ENCODE measurements around the gene SLC12A8.

SLC12A8 gene

DNA sequence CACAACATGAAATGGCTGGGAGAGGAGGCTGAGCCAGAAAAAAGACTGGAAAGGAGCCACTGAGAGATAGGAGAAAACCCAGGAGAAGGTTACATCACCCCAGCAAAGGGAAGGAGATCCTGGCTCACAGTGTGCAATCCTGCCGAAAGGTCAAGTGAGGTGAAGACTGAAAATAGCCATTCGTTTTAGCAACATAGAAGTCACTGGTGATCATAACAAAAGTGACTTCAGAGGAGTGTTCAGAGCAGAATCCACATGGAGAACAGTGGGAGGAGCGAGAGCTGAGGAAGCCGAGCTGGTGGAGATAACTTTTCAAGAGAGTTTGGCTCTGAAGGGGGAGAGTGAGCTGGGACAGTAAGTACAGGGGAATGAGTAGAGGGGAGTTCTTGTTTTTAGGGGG, 151.4 kb downstream of the SLC12A8 start:
- Histone ChIP-seq H3K27ac (ENCODE audit: low read depth, low read length) (peak overlapping the region; percentile 73), H3K4me1 (ENCODE audit: control insufficient read depth, insufficient read depth, low read length) (peaks cover 53% of the 10 kb centered on the region), H3K36me3 (ENCODE audit: control insufficient read depth, insufficient read depth, low read length) (no peaks in the 10 kb centered on the region), H3K27me3 (ENCODE audit: control insufficient read depth, insufficient read depth, low read length) (no peaks in the 10 kb centered on the region), H3K4me3 (ENCODE audit: low read length) (peak overlapping the region; percentile 33), H3K9ac (ENCODE audit: low read length) (no peak overlapping the region)

- H3K36me3 ChIP-seq (ENCODE audit: control insufficient read depth, insufficient read depth, low read length): no peaks in the 10 kb centered on the region
- H3K9ac ChIP-seq (ENCODE audit: low read length): no peak overlapping the region
- peaks cover 53% of the 10 kb centered on the region for H3K4me1 ChIP-seq (ENCODE audit: control insufficient read depth, insufficient read depth, low read length)
- H3K27me3 ChIP-seq (ENCODE audit: control insufficient read depth, insufficient read depth, low read length): no peaks in the 10 kb centered on the region
- H3K4me3 ChIP-seq (ENCODE audit: low read length): no peak overlapping the region
- H3K27ac ChIP-seq (ENCODE audit: low read depth, low read length): no peak overlapping the region
These were observed 152.9 kb downstream of the SLC12A8 start for GRCh38 chr3:125059488-125060245.

DNA sequence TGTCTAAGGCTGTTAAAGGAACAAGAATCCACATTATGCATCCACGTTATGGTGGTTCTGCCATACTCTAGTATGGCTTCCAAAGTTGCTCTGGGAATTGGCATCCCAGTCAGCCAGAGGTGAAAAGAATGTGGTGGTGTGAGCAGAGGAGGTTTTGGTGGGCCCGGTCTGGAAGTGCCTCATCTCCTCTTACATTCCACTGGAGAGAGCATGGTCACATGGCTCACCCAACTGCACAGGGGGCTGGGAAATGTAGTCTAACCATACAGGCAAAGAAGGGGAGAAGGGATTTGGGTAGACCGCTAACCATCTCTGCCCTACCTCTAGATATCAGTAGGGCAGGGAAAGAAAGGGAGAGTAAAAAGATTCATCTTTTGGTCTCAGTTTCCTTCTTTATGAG, 153.6 kb downstream of the SLC12A8 start:
- Histone ChIP-seq H3K27me3 (ENCODE audit: control insufficient read depth, insufficient read depth, low read length) (no peaks in the 10 kb centered on the region), H3K9ac (ENCODE audit: low read length) (no peak overlapping the region), H3K36me3 (ENCODE audit: control insufficient read depth, insufficient read depth, low read length) (no peaks in the 10 kb centered on the region), H3K4me1 (ENCODE audit: control insufficient read depth, insufficient read depth, low read length) (peaks cover 53% of the 10 kb centered on the region), H3K4me3 (ENCODE audit: low read length) (no peak overlapping the region), H3K27ac (ENCODE audit: low read depth, low read length) (no peak overlapping the region)

DNA sequence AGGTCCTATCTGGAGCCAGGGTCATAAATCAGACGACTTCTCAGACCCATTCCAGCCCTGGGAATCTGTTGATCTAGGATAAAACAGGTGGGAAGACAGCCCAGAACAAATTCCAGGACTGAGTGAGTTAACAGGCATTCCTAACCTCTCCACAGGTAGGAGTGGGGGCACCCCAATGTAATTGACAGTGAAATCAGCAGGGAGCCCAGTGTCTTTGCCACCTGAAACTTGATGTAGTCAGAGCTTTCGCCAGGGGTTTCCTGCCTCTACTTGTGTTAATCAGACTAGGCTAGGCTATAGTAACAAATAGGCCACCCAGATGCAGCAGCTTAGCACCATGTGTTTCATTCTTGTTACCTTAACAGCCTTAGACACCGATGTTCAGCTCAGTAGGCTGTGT, 154.0 kb downstream of the SLC12A8 start:
- Histone ChIP-seq H3K27ac (ENCODE audit: low read depth, low read length) (no peak overlapping the region), H3K4me3 (ENCODE audit: low read length) (no peak overlapping the region), H3K9ac (ENCODE audit: low read length) (no peak overlapping the region), H3K27me3 (ENCODE audit: control insufficient read depth, insufficient read depth, low read length) (no peaks in the 10 kb centered on the region), H3K36me3 (ENCODE audit: control insufficient read depth, insufficient read depth, low read length) (no peaks in the 10 kb centered on the region), H3K4me1 (ENCODE audit: control insufficient read depth, insufficient read depth, low read length) (peaks cover 55% of the 10 kb centered on the region)

- H3K9ac ChIP-seq (ENCODE audit: low read length): no peak overlapping the region
- H3K4me3 ChIP-seq (ENCODE audit: low read length): no peak overlapping the region
- H3K36me3 ChIP-seq (ENCODE audit: control insufficient read depth, insufficient read depth, low read length): no peaks in the 10 kb centered on the region
- H3K27ac ChIP-seq (ENCODE audit: low read depth, low read length): peak overlapping the region; percentile 83
- peaks cover 55% of the 10 kb centered on the region for H3K4me1 ChIP-seq (ENCODE audit: control insufficient read depth, insufficient read depth, low read length)
- H3K27me3 ChIP-seq (ENCODE audit: control insufficient read depth, insufficient read depth, low read length): no peaks in the 10 kb centered on the region
These were observed 155.2 kb downstream of the SLC12A8 start for GRCh38 chr3:125057186-125057850.

DNA sequence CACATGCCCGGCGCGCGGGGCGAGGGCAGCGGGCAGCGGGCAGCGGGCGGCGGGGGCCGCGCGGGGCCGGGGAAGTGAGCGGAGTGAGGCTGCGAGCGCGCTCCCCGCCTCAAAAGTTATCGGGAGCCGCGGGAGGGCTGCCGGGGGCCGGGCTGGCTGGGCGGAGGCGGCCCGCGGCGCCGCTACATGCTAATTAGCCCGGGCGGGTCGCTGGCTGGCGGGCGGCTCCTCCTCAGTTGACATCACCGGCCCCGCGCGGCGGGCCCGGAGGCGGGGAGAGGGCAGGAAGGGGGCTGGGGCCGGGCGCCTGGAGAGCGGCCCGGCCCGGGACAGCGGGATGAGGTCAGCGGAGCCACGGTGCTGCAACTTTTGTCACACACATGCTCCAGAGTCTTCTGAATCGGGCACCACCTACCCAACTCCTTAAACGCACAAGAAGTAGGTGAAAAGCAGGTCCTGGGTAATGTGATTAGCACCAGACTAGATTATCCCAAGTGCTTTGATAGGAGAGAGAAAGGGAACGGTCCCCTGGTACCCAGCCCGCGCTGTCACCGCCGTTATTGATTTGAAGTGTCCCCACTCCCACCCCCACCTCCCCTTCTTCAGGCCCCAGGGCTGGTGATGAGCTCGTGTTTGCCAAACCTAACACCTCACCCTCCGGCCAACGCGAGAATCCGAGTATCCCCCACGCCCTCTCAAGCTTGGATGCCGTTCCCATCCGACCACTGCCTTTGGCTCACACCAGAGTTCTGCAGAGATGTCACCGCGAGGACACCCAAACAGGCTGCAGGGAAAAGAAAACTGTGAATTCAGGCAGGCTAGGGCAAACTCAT, 156.4 kb downstream of the SLC12A8 start, which contains the start of gene HEG1:
TSS of gene HEG1 (minus strand) at position 85 of the 833 bp plus-strand sequence. CDS start 107 bp downstream, outside the sequence.
- peak within 1 kb of the TSS; percentile 79 for H3K4me3 ChIP-seq (ENCODE audit: low read length)
- H3K27me3 ChIP-seq (ENCODE audit: control insufficient read depth, insufficient read depth, low read length): no peaks in the 10 kb centered on the region
- H3K9ac ChIP-seq (ENCODE audit: low read length): peak within 1 kb of the TSS; percentile 49
- no peaks in the 10 kb centered on the region for H3K36me3 ChIP-seq (ENCODE audit: control insufficient read depth, insufficient read depth, low read length)
- H3K27ac ChIP-seq (ENCODE audit: low read depth, low read length): peak within 1 kb of the TSS; percentile 83
- peaks cover 55% of the 10 kb centered on the region for H3K4me1 ChIP-seq (ENCODE audit: control insufficient read depth, insufficient read depth, low read length)

GRCh38 chr3:125055331-125055912, 157.1 kb downstream of the SLC12A8 start:
- Histone ChIP-seq H3K4me1 (ENCODE audit: control insufficient read depth, insufficient read depth, low read length) (peaks cover 51% of the 10 kb centered on the region), H3K9ac (ENCODE audit: low read length) (peak overlapping the region; percentile 49), H3K4me3 (ENCODE audit: low read length) (peak overlapping the region; percentile 79)

GRCh38 chr3:125054449-125055329, 157.9 kb downstream of the SLC12A8 start:
- peak overlapping the region; percentile 49 for H3K9ac ChIP-seq (ENCODE audit: low read length)
- H3K4me1 ChIP-seq (ENCODE audit: control insufficient read depth, insufficient read depth, low read length): peaks cover 46% of the 10 kb centered on the region
- no peaks in the 10 kb centered on the region for H3K36me3 ChIP-seq (ENCODE audit: control insufficient read depth, insufficient read depth, low read length)
- H3K27me3 ChIP-seq (ENCODE audit: control insufficient read depth, insufficient read depth, low read length): no peaks in the 10 kb centered on the region
- peak overlapping the region; percentile 79 for H3K4me3 ChIP-seq (ENCODE audit: low read length)
- peak overlapping the region; percentile 83 for H3K27ac ChIP-seq (ENCODE audit: low read depth, low read length)

More at GRCh38 chr3:125055331-125055912, 157.1 kb downstream of the SLC12A8 start:
- no peaks in the 10 kb centered on the region for H3K27me3 ChIP-seq (ENCODE audit: control insufficient read depth, insufficient read depth, low read length)
- peak overlapping the region; percentile 83 for H3K27ac ChIP-seq (ENCODE audit: low read depth, low read length)
- H3K36me3 ChIP-seq (ENCODE audit: control insufficient read depth, insufficient read depth, low read length): no peaks in the 10 kb centered on the region

DNA sequence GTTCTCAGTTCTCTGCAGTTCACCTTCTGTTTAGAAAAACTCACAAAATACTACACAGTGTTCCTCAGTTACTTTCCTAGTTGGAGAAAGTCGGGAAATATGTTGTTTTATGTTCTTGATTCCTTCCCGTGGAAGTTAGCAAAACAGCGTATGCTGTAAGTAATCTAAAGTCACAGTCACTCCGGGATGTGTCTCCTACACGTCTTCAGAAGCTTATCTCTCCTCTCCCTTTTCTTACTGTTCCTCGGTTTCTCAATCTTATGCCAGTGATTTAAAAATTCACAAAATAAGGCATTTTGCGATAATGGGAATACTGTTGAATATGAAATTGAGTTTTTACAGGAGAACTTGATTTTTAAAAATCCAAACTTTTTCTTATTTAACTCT, 158.5 kb downstream of the SLC12A8 start:
- no peak overlapping the region for H3K9ac ChIP-seq (ENCODE audit: low read length)
- H3K4me3 ChIP-seq (ENCODE audit: low read length): peak overlapping the region; percentile 79
- H3K4me1 ChIP-seq (ENCODE audit: control insufficient read depth, insufficient read depth, low read length): peaks cover 49% of the 10 kb centered on the region

GRCh38 chr3:125053304-125053699, 159.2 kb downstream of the SLC12A8 start:
- Histone ChIP-seq H3K27me3 (ENCODE audit: control insufficient read depth, insufficient read depth, low read length) (no peaks in the 10 kb centered on the region), H3K27ac (ENCODE audit: low read depth, low read length) (peak overlapping the region; percentile 83), H3K4me3 (ENCODE audit: low read length) (peak overlapping the region; percentile 55), H3K4me1 (ENCODE audit: control insufficient read depth, insufficient read depth, low read length) (peaks cover 57% of the 10 kb centered on the region), H3K36me3 (ENCODE audit: control insufficient read depth, insufficient read depth, low read length) (no peaks in the 10 kb centered on the region), H3K9ac (ENCODE audit: low read length) (no peak overlapping the region)

More for the DNA sequence above, 158.5 kb downstream of the SLC12A8 start:
- no peaks in the 10 kb centered on the region for H3K36me3 ChIP-seq (ENCODE audit: control insufficient read depth, insufficient read depth, low read length)
- no peaks in the 10 kb centered on the region for H3K27me3 ChIP-seq (ENCODE audit: control insufficient read depth, insufficient read depth, low read length)
- peak overlapping the region; percentile 83 for H3K27ac ChIP-seq (ENCODE audit: low read depth, low read length)

GRCh38 chr3:125052624-125053303, 159.8 kb downstream of the SLC12A8 start:
- peak overlapping the region; percentile 55 for H3K4me3 ChIP-seq (ENCODE audit: low read length)
- H3K4me1 ChIP-seq (ENCODE audit: control insufficient read depth, insufficient read depth, low read length): peaks cover 59% of the 10 kb centered on the region
- no peaks in the 10 kb centered on the region for H3K27me3 ChIP-seq (ENCODE audit: control insufficient read depth, insufficient read depth, low read length)
- no peaks in the 10 kb centered on the region for H3K36me3 ChIP-seq (ENCODE audit: control insufficient read depth, insufficient read depth, low read length)
- peak overlapping the region; percentile 83 for H3K27ac ChIP-seq (ENCODE audit: low read depth, low read length)
- H3K9ac ChIP-seq (ENCODE audit: low read length): no peak overlapping the region
